HEK293 (cell line): ENCODE measurements around the gene NRSN2.
A peak's percentile ranks its signal among the peaks of the same experiment; 100 is the strongest.

Experiments used
- GLIS1 ChIP-seq: fragments of 450-650 bp; formaldehyde crosslinking; IDR thresholded peaks from 2 replicates; pipeline ENCODE4 v1.5.1; 2016; ENCODE audit warnings: missing biosample characterization, missing genetic modification characterization
- IKZF3 ChIP-seq: fragments of 450-650 bp; IDR thresholded peaks from 2 replicates; pipeline ENCODE4 v1.5.0; 2018; ENCODE audit warnings: missing biosample characterization, mild to moderate bottlenecking, missing genetic modification characterization, moderate library complexity
- KLF10 ChIP-seq: fragments of 450-650 bp; IDR thresholded peaks from 2 replicates; pipeline ENCODE4 v1.5.1; 2018; ENCODE audit warnings: missing biosample characterization, mild to moderate bottlenecking, missing genetic modification characterization
- KLF7 ChIP-seq: fragments of 450-650 bp; formaldehyde crosslinking; IDR thresholded peaks from 2 replicates; pipeline ENCODE4 v1.5.1; 2016; ENCODE audit warnings: missing biosample characterization, missing genetic modification characterization, borderline replicate concordance
- MEIS1 ChIP-seq: sonication (generic); formaldehyde crosslinking; IDR thresholded peaks from 2 replicates; pipeline ENCODE4 v1.8.1; 2022; ENCODE audit warnings: missing genetic modification reagents, mild to moderate bottlenecking, borderline replicate concordance
- ZBTB21 ChIP-seq: fragments of 450-650 bp; formaldehyde crosslinking; IDR thresholded peaks from 2 replicates; pipeline ENCODE4 v1.5.1; 2017; ENCODE audit warnings: missing biosample characterization, missing genetic modification characterization
- ZBTB48 ChIP-seq: fragments of 450-650 bp; formaldehyde crosslinking; IDR thresholded peaks from 2 replicates; pipeline ENCODE4 v1.5.1; 2016; ENCODE audit warnings: missing biosample characterization, missing genetic modification characterization
- ZBTB8A ChIP-seq: fragments of 450-650 bp; formaldehyde crosslinking; IDR thresholded peaks from 2 replicates; pipeline ENCODE4 v1.5.1; 2016; ENCODE audit warnings: missing biosample characterization, missing genetic modification characterization
- ZFP37 ChIP-seq: fragments of 450-650 bp; formaldehyde crosslinking; IDR thresholded peaks from 2 replicates; pipeline ENCODE4 v1.5.1; 2016; ENCODE audit warnings: missing biosample characterization, missing genetic modification characterization
- ZFP69B ChIP-seq: fragments of 450-650 bp; formaldehyde crosslinking; IDR thresholded peaks from 2 replicates; pipeline ENCODE4 v1.5.1; 2016; ENCODE audit warnings: missing biosample characterization, missing genetic modification characterization
- ZNF23 ChIP-seq: fragments of 450-650 bp; formaldehyde crosslinking; IDR thresholded peaks from 2 replicates; pipeline ENCODE4 v1.5.1; 2016; ENCODE audit warnings: missing biosample characterization, missing genetic modification characterization, borderline replicate concordance
- ZNF350 ChIP-seq: fragments of 450-650 bp; formaldehyde crosslinking; IDR thresholded peaks from 2 replicates; pipeline ENCODE4 v1.5.0; 2017; ENCODE audit warnings: missing biosample characterization, mild to moderate bottlenecking, missing genetic modification characterization
- ZNF354C ChIP-seq: fragments of 450-650 bp; formaldehyde crosslinking; IDR thresholded peaks from 2 replicates; pipeline ENCODE4 v1.5.1; 2016; ENCODE audit warnings: missing biosample characterization, missing genetic modification characterization, low read depth, borderline replicate concordance
- ZNF366 ChIP-seq: fragments of 450-650 bp; formaldehyde crosslinking; conservative IDR thresholded peaks from 2 replicates; pipeline ENCODE4 v1.5.1; 2016; ENCODE audit warnings: missing biosample characterization, missing genetic modification characterization
- ZNF391 ChIP-seq: fragments of 450-650 bp; formaldehyde crosslinking; IDR thresholded peaks from 2 replicates; pipeline ENCODE4 v1.5.1; 2016; ENCODE audit warnings: low read depth, missing biosample characterization, missing genetic modification characterization, borderline replicate concordance
- ZNF521 ChIP-seq: fragments of 450-650 bp; formaldehyde crosslinking; IDR thresholded peaks from 2 replicates; pipeline ENCODE4 v1.5.1; 2017; ENCODE audit warnings: missing biosample characterization, mild to moderate bottlenecking, missing genetic modification characterization
- ZNF561 ChIP-seq: fragments of 450-650 bp; IDR thresholded peaks from 2 replicates; pipeline ENCODE4 v1.5.1; 2018; ENCODE audit warnings: missing biosample characterization, missing genetic modification characterization, borderline replicate concordance
- ZNF585B ChIP-seq: fragments of 450-650 bp; formaldehyde crosslinking; IDR thresholded peaks from 2 replicates; pipeline ENCODE4 v1.5.1; 2016; ENCODE audit warnings: missing biosample characterization, missing genetic modification characterization
- ZNF629 ChIP-seq: fragments of 450-650 bp; formaldehyde crosslinking; IDR thresholded peaks from 2 replicates; pipeline ENCODE4 v1.5.1; 2017; ENCODE audit warnings: missing biosample characterization, missing genetic modification characterization
- ZNF658 ChIP-seq: fragments of 450-650 bp; formaldehyde crosslinking; IDR thresholded peaks from 2 replicates; pipeline ENCODE4; 2016; ENCODE audit warnings: missing biosample characterization, missing genetic modification characterization
- ZNF670 ChIP-seq: fragments of 450-650 bp; formaldehyde crosslinking; IDR thresholded peaks from 2 replicates; pipeline ENCODE4 v1.5.1; 2016; ENCODE audit warnings: missing biosample characterization, missing genetic modification characterization, low read depth
- ZNF785 ChIP-seq: fragments of 450-650 bp; formaldehyde crosslinking; IDR thresholded peaks from 2 replicates; pipeline ENCODE4 v1.5.1; 2016; ENCODE audit warnings: missing biosample characterization, missing genetic modification characterization
- ZSCAN16 ChIP-seq: fragments of 450-650 bp; formaldehyde crosslinking; IDR thresholded peaks from 2 replicates; pipeline ENCODE4 v1.5.1; 2016; ENCODE audit warnings: missing biosample characterization, missing genetic modification characterization
- TF ChIP-seq, protein P1 (sequence below): fragments of 450-650 bp; formaldehyde crosslinking; IDR thresholded peaks from 2 replicates; pipeline ENCODE4 v1.5.1; 2016; ENCODE audit warnings: missing biosample characterization, missing genetic modification characterization, low read depth
- TF ChIP-seq, protein P2 (sequence below): fragments of 450-650 bp; formaldehyde crosslinking; IDR thresholded peaks from 2 replicates; pipeline ENCODE4 v1.5.1; 2016; ENCODE audit warnings: missing biosample characterization, missing genetic modification characterization
- TF ChIP-seq, protein P3 (sequence below): fragments of 450-650 bp; formaldehyde crosslinking; IDR thresholded peaks from 2 replicates; pipeline ENCODE4 v1.5.1; 2016; ENCODE audit warnings: missing biosample characterization, missing genetic modification characterization
- TF ChIP-seq, protein P4 (sequence below): fragments of 450-650 bp; formaldehyde crosslinking; IDR thresholded peaks from 2 replicates; pipeline ENCODE4 v1.5.1; 2016; ENCODE audit warnings: missing biosample characterization, missing genetic modification characterization
- TF ChIP-seq, protein P5 (sequence below): fragments of 450-650 bp; formaldehyde crosslinking; IDR thresholded peaks from 2 replicates; pipeline ENCODE4 v1.5.0; 2017; ENCODE audit warnings: missing biosample characterization, missing genetic modification characterization, borderline replicate concordance
- TF ChIP-seq, protein P6 (sequence below): fragments of 450-650 bp; formaldehyde crosslinking; IDR thresholded peaks from 2 replicates; pipeline ENCODE4 v1.5.1; 2017; ENCODE audit warnings: missing biosample characterization, missing genetic modification characterization

The NRSN2 gene

DNA sequence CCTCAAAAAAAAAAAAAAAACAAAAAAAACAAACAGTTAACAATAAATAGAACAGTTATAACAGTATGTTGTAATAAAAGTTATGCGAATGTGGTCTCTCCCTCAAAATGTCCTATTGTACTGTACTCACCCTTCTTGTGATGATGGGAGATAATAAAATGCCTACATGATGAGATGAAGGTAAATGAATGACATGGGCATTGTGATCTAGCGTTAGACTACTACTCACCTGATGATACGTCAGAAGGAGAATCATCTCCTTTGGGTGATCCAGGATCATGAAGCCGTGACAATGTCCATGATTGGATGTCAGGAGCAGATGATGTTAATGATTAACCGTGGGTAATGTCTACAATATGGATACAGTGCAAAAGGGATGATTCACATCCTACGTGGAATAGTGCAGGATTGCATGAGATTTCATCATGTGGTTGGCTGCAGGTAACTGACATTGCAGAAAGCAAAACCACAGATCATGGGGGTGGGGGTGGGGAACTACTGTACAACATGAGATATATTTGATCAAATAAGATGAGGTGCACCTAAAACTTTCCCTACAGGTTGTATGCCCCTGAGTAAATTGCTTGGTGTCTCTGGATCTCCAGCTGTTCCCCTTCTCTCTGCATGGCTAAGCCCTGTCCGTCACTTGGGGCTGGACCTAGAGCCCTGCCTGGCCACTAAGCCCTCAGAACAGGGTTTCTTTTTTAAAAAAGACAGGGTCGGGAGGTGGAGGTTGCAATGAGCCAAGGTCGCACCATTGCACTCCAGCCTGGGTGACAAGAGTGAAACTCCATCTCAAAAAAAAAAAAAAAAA, 55.0 kb downstream of the NRSN2 start (continued):
- TF ChIP-seq, protein P1, sequence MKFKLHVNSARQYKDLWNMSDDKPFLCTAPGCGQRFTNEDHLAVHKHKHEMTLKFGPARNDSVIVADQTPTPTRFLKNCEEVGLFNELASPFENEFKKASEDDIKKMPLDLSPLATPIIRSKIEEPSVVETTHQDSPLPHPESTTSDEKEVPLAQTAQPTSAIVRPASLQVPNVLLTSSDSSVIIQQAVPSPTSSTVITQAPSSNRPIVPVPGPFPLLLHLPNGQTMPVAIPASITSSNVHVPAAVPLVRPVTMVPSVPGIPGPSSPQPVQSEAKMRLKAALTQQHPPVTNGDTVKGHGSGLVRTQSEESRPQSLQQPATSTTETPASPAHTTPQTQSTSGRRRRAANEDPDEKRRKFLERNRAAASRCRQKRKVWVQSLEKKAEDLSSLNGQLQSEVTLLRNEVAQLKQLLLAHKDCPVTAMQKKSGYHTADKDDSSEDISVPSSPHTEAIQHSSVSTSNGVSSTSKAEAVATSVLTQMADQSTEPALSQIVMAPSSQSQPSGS (tag by site-specific recombination), result no peak
- TF ChIP-seq ZFP37 (tag by site-specific recombination) (no peak), ZBTB48 (tag by site-specific recombination) (no peak), IKZF3 (tag by site-specific recombination) (no peak), KLF7 (no peak), ZNF391 (tag by site-specific recombination) (no peak), MEIS1 (no peak), ZNF521 (tag by site-specific recombination) (no peak), ZNF585B (tag by site-specific recombination) (no peak), ZNF354C (no peak), ZNF350 (tag by site-specific recombination) (no peak), ZBTB21 (tag by site-specific recombination) (peak; percentile 42; the same call in 1 of the 2 replicates), ZNF670 (no peak), ZNF23 (no peak), ZSCAN16 (no peak), KLF10 (tag by site-specific recombination) (no peak), ZNF629 (tag by site-specific recombination) (no peak), ZBTB8A (no peak), GLIS1 (tag by site-specific recombination) (no peak), ZNF658 (tag by site-specific recombination) (no peak), ZNF561 (no peak), ZFP69B (tag by site-specific recombination) (no peak), ZNF785 (no peak), ZNF366 (tag by site-specific recombination) (0 out of 2 replicates have a peak, but pooled peaks have one; percentile 34)
- TF ChIP-seq, protein P2, sequence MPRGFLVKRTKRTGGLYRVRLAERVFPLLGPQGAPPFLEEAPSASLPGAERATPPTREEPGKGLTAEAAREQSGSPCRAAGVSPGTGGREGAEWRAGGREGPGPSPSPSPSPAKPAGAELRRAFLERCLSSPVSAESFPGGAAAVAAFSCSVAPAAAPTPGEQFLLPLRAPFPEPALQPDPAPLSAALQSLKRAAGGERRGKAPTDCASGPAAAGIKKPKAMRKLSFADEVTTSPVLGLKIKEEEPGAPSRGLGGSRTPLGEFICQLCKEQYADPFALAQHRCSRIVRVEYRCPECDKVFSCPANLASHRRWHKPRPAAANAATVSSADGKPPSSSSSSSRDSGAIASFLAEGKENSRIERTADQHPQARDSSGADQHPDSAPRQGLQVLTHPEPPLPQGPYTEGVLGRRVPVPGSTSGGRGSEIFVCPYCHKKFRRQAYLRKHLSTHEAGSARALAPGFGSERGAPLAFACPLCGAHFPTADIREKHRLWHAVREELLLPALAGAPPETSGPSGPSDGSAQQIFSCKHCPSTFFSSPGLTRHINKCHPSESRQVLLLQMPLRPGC, result no peak
- TF ChIP-seq, protein P3, sequence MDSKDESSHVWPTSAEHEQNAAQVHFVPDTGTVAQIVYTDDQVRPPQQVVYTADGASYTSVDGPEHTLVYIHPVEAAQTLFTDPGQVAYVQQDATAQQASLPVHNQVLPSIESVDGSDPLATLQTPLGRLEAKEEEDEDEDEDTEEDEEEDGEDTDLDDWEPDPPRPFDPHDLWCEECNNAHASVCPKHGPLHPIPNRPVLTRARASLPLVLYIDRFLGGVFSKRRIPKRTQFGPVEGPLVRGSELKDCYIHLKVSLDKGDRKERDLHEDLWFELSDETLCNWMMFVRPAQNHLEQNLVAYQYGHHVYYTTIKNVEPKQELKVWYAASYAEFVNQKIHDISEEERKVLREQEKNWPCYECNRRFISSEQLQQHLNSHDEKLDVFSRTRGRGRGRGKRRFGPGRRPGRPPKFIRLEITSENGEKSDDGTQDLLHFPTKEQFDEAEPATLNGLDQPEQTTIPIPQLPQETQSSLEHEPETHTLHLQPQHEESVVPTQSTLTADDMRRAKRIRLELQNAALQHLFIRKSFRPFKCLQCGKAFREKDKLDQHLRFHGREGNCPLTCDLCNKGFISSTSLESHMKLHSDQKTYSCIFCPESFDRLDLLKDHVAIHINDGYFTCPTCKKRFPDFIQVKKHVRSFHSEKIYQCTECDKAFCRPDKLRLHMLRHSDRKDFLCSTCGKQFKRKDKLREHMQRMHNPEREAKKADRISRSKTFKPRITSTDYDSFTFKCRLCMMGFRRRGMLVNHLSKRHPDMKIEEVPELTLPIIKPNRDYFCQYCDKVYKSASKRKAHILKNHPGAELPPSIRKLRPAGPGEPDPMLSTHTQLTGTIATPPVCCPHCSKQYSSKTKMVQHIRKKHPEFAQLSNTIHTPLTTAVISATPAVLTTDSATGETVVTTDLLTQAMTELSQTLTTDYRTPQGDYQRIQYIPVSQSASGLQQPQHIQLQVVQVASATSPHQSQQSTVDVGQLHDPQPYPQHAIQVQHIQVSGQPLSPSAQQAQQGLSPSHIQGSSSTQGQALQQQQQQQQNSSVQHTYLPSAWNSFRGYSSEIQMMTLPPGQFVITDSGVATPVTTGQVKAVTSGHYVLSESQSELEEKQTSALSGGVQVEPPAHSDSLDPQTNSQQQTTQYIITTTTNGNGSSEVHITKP (tag by site-specific recombination), result peak; percentile 60
- TF ChIP-seq, protein P4, sequence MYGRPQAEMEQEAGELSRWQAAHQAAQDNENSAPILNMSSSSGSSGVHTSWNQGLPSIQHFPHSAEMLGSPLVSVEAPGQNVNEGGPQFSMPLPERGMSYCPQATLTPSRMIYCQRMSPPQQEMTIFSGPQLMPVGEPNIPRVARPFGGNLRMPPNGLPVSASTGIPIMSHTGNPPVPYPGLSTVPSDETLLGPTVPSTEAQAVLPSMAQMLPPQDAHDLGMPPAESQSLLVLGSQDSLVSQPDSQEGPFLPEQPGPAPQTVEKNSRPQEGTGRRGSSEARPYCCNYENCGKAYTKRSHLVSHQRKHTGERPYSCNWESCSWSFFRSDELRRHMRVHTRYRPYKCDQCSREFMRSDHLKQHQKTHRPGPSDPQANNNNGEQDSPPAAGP (tag by site-specific recombination), result no peak
- TF ChIP-seq, protein P5, sequence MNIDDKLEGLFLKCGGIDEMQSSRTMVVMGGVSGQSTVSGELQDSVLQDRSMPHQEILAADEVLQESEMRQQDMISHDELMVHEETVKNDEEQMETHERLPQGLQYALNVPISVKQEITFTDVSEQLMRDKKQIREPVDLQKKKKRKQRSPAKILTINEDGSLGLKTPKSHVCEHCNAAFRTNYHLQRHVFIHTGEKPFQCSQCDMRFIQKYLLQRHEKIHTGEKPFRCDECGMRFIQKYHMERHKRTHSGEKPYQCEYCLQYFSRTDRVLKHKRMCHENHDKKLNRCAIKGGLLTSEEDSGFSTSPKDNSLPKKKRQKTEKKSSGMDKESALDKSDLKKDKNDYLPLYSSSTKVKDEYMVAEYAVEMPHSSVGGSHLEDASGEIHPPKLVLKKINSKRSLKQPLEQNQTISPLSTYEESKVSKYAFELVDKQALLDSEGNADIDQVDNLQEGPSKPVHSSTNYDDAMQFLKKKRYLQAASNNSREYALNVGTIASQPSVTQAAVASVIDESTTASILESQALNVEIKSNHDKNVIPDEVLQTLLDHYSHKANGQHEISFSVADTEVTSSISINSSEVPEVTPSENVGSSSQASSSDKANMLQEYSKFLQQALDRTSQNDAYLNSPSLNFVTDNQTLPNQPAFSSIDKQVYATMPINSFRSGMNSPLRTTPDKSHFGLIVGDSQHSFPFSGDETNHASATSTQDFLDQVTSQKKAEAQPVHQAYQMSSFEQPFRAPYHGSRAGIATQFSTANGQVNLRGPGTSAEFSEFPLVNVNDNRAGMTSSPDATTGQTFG (tag by site-specific recombination), result no peak
- TF ChIP-seq, protein P6, sequence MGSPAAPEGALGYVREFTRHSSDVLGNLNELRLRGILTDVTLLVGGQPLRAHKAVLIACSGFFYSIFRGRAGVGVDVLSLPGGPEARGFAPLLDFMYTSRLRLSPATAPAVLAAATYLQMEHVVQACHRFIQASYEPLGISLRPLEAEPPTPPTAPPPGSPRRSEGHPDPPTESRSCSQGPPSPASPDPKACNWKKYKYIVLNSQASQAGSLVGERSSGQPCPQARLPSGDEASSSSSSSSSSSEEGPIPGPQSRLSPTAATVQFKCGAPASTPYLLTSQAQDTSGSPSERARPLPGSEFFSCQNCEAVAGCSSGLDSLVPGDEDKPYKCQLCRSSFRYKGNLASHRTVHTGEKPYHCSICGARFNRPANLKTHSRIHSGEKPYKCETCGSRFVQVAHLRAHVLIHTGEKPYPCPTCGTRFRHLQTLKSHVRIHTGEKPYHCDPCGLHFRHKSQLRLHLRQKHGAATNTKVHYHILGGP (tag by site-specific recombination), result no peak
